HG02852 (cell line): ENCODE data around the gene RUNX1.
"Not testable (repeated sequence)": the region's sequence is repeated elsewhere in the genome, so short reads cannot be mapped to it uniquely, and the experiment has no call there.

Source experiments
- ATAC-seq: cut with Tn5 transposase; IDR thresholded peaks from one replicate; pipeline ENCODE4 v1.9.1; 2021; ENCODE audit warnings: mild to moderate bottlenecking, moderate library complexity; ENCODE audit not compliant: unreplicated experiment

RUNX1 gene

GRCh38 chr21:34815831-34816705, 233.0 kb downstream of the RUNX1 start:
- ATAC-seq = no peak

GRCh38 chr21:34814529-34814951, 234.6 kb downstream of the RUNX1 start:
- no peak for ATAC-seq

- no peak for ATAC-seq
Measured at GRCh38 chr21:34813266-34813894, 235.7 kb downstream of the RUNX1 start.

- no peak for ATAC-seq
Measured at GRCh38 chr21:34812504-34813265, 236.4 kb downstream of the RUNX1 start.

GRCh38 chr21:34811368-34811767, 237.7 kb downstream of the RUNX1 start:
- no peak for ATAC-seq

GRCh38 chr21:34810786-34811185, 238.3 kb downstream of the RUNX1 start:
- ATAC-seq = no peak

GRCh38 chr21:34809822-34810221, 239.3 kb downstream of the RUNX1 start:
- ATAC-seq = no peak

- no peak for ATAC-seq
Measured at GRCh38 chr21:34808569-34809204, 240.4 kb downstream of the RUNX1 start.

GRCh38 chr21:34807881-34808568, 241.1 kb downstream of the RUNX1 start:
- no peak for ATAC-seq

GRCh38 chr21:34807146-34807880, 241.8 kb downstream of the RUNX1 start:
- ATAC-seq = no peak

- no peak for ATAC-seq
Measured at GRCh38 chr21:34806423-34806822, 242.7 kb downstream of the RUNX1 start.

- no peak for ATAC-seq
Measured at GRCh38 chr21:34805157-34805556, 243.9 kb downstream of the RUNX1 start.

- not testable (repeated sequence) for ATAC-seq
Measured at GRCh38 chr21:34804584-34804983, 244.5 kb downstream of the RUNX1 start.

- no peak for ATAC-seq
Measured at GRCh38 chr21:34803782-34804370, 245.2 kb downstream of the RUNX1 start.

GRCh38 chr21:34802180-34802899, 246.8 kb downstream of the RUNX1 start:
- no peak for ATAC-seq

GRCh38 chr21:34801519-34802132, 247.5 kb downstream of the RUNX1 start:
- no peak for ATAC-seq

GRCh38 chr21:34800797-34801518, 248.1 kb downstream of the RUNX1 start:
- no peak for ATAC-seq

GRCh38 chr21:34799092-34799491, 250.0 kb downstream of the RUNX1 start:
- no peak for ATAC-seq
